GM23248 (cell line): Measurements from ENCODE around the gene NOS1.

Experiments
- EZH2 ChIP-seq: fragments of 200-600 bp; sonication (generic); IDR thresholded peaks from 2 replicates; pipeline ENCODE4 v1.6.1; 2018; ENCODE audit warnings: antibody characterized with exemption, mild to moderate bottlenecking; ENCODE audit not compliant: insufficient read depth, poor library complexity, severe bottlenecking
- EZH2phosphoT487 ChIP-seq: fragments of 200-600 bp; sonication (generic); IDR thresholded peaks from 2 replicates; pipeline ENCODE4 v1.6.1; 2018; ENCODE audit warnings: antibody characterized with exemption, moderate library complexity, mild to moderate bottlenecking, low read depth; ENCODE audit not compliant: insufficient read depth

DNA sequence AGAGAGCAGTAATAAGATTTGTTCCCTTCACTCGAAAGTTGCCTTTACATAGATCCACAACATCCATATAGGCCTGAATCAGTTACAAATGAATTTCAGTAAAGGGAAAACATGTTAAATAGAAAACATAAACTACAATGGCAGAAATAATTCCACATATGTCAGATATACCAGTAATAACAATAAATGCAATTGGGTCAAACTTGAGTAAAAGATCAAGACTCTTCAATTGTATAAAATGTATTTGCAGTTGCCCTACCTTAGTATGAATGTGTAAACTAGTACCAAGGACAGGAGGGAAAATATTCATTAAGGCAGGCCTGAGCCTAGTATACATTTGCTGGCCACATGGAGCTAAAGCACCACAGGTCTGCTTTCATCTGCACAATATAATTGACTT is 17.6 kb downstream of the NOS1 start:
- TF ChIP-seq EZH2 (no peak), EZH2phosphoT487 (no peak)
